HFF-Myc (cell line): Measurements from ENCODE around the gene CYP21A2.
"Not testable (repeated sequence)": the region's sequence is repeated elsewhere in the genome, so short reads cannot be mapped to it uniquely, and the experiment has no call there.

Experiments
- DNase-seq: peaks from one replicate; pipeline ENCODE4 v3.0.0-alpha.2; 2011; ENCODE audit warnings: low read depth; ENCODE audit errors: extremely low read depth
- H3K4me3 ChIP-seq: replicated peaks from 2 replicates; pipeline ENCODE4 v1.5.1; 2011; ENCODE audit warnings: low read depth, mild to moderate bottlenecking, control low read depth, low read length

The CYP21A2 gene

GRCh38 chr6:32037598-32038524, at the start of gene CYP21A2:
Gene CYP21A2, plus strand, starts transcription at chr6:32038415. Its CDS starts 8 bp downstream, at chr6:32038423.
- not testable (repeated sequence) for H3K4me3 ChIP-seq, DNase-seq

DNA sequence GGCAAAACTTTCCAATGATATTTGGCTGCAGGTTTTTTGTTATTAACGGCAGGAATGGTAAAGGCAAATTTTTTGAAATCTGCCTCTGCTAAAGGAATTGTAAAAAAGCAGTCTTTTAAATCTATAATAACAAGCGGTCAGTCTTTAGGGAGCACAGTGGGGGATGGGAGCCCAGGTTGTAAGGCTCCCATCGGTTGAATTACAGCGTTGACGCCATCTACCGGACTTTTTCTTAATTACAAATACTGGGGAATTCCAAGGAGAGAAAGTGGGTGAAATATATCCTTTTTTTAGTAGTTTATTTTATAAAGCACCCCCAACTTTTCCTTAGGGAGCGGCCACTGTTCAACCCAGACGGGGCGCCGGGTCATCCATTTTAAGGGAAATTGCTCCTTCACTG, 48.9 kb upstream of the CYP21A2 start:
- H3K4me3 ChIP-seq, DNase-seq: not testable (repeated sequence)

GRCh38 chr6:31994421-31994820, 43.8 kb upstream of the CYP21A2 start:
- H3K4me3 ChIP-seq, DNase-seq: not testable (repeated sequence)

DNA sequence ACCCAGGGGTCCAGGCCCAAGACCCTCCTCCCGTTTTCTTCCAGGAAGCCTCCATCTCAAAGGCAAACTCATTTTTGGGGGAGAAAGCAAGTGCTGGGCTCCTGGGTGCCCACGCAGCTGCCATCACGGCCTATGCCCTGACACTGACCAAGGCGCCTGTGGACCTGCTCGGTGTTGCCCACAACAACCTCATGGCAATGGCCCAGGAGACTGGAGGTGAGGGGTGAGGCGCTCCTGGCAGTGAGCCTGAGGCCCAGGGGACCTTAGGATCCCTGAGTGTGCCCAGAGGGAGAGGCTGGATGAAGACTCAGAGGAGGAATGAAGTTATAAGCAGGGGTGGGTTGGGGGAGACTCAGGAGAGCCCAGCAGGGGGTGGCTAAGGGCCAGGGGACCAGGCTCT, 41.8 kb upstream of the CYP21A2 start:
- DNase-seq, H3K4me3 ChIP-seq: not testable (repeated sequence)

DNA sequence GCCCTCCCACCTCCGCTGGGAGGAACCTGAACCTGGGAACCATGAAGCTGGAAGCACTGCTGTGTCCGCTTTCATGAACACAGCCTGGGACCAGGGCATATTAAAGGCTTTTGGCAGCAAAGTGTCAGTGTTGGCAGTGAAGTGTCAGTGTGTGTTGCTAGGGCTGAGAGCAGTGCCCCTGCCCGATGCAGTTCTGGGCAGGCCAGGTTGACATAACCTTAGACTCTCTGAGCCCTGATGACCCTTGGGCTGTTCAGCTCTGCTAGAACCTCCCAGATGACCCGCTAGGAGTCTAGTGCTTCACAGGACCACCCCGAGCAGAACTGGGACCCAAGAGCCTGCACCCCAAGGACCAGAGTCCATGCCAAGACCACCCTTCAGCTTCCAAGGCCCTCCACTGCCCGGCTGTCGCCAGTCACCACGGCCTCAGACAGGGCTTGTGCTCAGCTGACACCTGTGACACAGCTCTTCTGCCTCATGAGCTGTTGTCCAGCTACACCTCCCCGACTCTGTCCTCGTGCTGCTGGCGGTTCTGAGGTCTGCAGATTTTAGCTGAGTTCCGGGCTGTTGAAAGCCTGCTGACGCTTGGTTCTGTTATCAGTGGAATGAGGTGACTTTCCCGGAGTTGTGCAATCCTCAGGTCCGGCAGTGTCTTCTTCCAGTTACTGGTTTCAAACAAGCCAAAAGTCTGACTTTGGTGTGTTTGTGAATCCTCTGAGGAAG, 35.5 kb upstream of the CYP21A2 start:
- not testable (repeated sequence) for DNase-seq, H3K4me3 ChIP-seq

DNA sequence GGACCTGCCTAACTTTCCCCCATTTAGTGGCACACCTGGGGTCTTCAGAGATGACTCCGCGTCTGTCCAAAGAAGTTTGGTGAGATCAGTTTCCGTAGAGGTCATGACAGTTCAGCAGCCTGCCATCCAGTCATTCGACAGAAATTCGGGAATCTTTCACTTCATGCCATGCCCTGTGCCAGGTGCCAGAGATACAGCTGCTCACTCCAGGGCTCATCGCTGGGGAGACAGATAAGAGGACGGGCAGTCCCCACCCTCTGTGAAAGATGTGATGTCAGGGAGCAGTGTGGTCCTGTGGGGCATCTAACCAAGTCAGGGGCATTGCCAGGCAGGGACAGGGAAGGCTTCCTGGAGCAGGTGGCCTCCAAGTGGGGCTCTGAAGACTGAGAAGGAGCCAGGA, 34.9 kb upstream of the CYP21A2 start:
- not testable (repeated sequence) for DNase-seq

DNA sequence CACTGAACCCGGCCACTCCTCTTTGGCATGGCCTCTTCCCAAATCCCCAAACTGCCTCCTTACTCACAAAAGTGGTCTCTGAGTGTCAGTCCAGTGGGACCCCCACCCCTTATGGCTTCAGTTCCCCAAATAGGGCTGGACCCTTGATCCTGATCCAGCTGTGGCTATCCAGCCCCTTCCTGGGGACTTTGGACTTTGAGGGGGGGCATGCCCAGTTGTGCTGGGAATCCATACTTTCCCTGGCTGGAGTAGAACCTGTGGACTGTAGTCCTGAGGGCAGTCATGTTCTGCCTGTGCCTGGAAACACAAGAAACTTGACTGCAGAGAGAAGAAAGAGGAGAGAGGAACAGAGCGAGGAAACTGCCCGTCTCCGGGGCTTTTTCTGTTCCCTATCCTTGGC, 33.8 kb upstream of the CYP21A2 start:
- not testable (repeated sequence) for H3K4me3 ChIP-seq, DNase-seq

More for the DNA sequence above, 34.9 kb upstream of the CYP21A2 start:
- H3K4me3 ChIP-seq, result not testable (repeated sequence)

DNA sequence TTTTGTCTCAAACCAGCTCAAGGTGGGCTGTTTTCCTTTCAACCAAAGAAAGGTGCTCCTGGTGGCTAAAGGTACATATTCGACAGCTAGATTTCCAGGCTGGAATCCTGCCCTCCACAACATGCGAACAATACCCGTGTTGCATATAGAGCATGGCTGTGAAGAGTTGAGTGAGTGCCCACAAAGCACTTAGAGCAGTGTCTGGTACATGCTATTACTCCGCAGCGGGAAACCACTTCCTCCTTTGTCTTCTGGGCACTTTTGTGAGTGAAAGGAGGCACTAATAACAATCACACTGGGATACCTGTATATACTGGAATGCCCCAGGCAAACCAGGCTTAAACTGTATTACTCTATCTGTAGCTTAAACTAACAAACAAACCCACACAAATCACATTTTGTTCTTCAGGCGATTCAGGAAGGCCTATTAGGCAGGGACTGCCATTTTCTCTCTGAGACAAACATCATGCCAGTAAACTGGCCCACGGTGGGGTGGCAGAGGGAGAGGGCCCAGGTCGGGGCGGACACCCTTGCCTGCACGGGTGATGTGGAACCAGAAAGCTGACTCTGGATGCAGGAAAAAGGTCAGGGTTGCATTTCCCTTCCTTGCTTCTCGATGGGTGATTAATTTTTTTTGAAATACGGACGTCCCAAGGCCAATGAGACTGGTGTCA, 33.2 kb upstream of the CYP21A2 start:
- H3K4me3 ChIP-seq, DNase-seq: not testable (repeated sequence)

- not testable (repeated sequence) for DNase-seq, H3K4me3 ChIP-seq
Measured at GRCh38 chr6:32005538-32005880, 32.7 kb upstream of the CYP21A2 start.

DNA sequence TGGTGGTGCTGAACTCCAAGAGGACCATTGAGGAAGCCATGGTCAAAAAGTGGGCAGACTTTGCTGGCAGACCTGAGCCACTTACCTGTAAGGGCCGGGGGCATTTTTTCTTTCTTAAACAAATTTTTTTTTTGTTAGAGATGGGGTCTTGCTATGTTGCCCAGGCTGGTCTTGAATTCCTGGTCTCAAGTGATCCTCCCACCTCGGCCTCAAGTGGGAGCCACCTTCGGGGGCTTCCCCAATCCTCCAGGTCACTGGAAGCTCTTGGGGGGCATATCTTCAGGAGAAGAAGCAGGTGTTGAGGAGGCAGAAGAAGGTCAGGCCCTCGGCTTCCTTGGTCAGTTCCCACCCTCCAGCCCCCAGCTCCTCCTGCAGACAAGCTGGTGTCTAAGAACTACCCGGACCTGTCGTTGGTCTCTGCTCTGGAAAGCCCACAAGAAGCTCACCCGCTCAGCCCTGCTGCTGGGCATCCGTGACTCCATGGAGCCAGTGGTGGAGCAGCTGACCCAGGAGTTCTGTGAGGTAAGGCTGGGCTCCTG, 32.2 kb upstream of the CYP21A2 start:
- DNase-seq, H3K4me3 ChIP-seq: not testable (repeated sequence)

GRCh38 chr6:32007086-32007485, 31.1 kb upstream of the CYP21A2 start:
- not testable (repeated sequence) for H3K4me3 ChIP-seq, DNase-seq

DNA sequence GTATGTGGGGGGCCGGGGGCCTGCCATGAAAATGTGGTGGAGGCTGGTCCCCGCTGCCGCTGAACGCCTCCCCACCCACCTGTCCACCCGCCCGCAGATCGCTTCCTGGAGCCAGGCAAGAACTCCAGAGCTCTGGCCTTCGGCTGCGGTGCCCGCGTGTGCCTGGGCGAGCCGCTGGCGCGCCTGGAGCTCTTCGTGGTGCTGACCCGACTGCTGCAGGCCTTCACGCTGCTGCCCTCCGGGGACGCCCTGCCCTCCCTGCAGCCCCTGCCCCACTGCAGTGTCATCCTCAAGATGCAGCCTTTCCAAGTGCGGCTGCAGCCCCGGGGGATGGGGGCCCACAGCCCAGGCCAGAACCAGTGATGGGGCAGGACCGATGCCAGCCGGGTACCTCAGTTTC, 30.2 kb upstream of the CYP21A2 start:
- not testable (repeated sequence) for DNase-seq

GRCh38 chr6:32008616-32009015, 29.6 kb upstream of the CYP21A2 start:
- not testable (repeated sequence) for DNase-seq, H3K4me3 ChIP-seq

More for the DNA sequence above, 30.2 kb upstream of the CYP21A2 start:
- not testable (repeated sequence) for H3K4me3 ChIP-seq

- not testable (repeated sequence) for H3K4me3 ChIP-seq, DNase-seq
Measured at GRCh38 chr6:32009537-32009936, 28.7 kb upstream of the CYP21A2 start.

- not testable (repeated sequence) for H3K4me3 ChIP-seq, DNase-seq
Measured at GRCh38 chr6:32010856-32011530, 27.2 kb upstream of the CYP21A2 start.

- H3K4me3 ChIP-seq, DNase-seq: not testable (repeated sequence)
Measured at GRCh38 chr6:32012941-32013617, 25.1 kb upstream of the CYP21A2 start.

DNA sequence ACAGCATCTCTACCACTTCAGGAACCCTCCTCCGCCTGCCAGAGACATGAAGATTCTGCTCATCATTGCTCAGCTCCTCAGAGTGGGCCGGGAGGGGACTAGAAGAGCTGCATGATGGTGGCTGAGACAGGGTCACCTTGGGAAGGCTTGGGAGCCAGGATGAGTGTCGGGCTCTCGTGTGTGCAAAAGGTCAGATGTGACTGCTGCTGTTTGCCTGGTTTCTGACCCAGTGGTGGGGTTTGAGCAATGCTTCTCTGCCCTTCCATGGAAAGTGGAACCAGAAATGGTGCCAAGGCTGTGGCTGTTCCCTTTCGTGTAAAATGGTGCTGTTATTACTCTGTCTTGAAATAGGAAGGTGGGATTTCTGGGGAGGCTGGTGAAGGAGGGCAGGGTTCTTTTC, 24.5 kb upstream of the CYP21A2 start:
- not testable (repeated sequence) for DNase-seq, H3K4me3 ChIP-seq
